HEK293 (cell line): ENCODE results near the gene SNUPN.

ENCODE experiments used
- CTCF ChIA-PET: fragments of 350-600 bp; formaldehyde crosslinking; extraction: SDS; loops from one replicate; lab custom pipeline; 2021; ENCODE audit warnings: antibody characterized with exemption; lab: Yijun Ruan, JAX
- POLR2A ChIA-PET: fragments of 300-600 bp; formaldehyde crosslinking; extraction: SDS; loops from one replicate; lab custom pipeline; 2020; ENCODE audit warnings: antibody characterized with exemption, inconsistent platforms; lab: Yijun Ruan, JAX
- H3K27ac ChIP-seq: fragments of 200-500 bp; sonication (Bioruptor generic); 2 replicates; pipeline ENCODE4 v1.5.1; 2014; ENCODE audit warnings: low read depth, low read length, control low read depth, inconsistent platforms; ENCODE audit errors: extremely low read depth
- H3K36me3 ChIP-seq, 2 experiments: fragments of 200-500 bp in 1 of 2; sonication (Bioruptor generic) in 1 of 2; 1 replicate in 1 of 2; 2 replicates in 1 of 2; pipeline ENCODE4 v1.5.1; 2014 to 2017; ENCODE audit warnings: inconsistent platforms in 2 of 2, low read length in 2 of 2; ENCODE audit not compliant: control insufficient read depth in 2 of 2, insufficient read depth in 1 of 2
- H3K4me1 ChIP-seq: fragments of 200-500 bp; sonication (Bioruptor generic); 2 replicates; pipeline ENCODE4 v1.5.1; 2014; ENCODE audit warnings: mild to moderate bottlenecking, low read length, inconsistent platforms; ENCODE audit not compliant: control insufficient read depth, insufficient read depth
- H3K4me3 ChIP-seq: 2 replicates; pipeline ENCODE4 v1.5.1; 2011; ENCODE audit warnings: low read depth, mild to moderate bottlenecking, control low read depth, low read length, moderate library complexity
- H3K9me3 ChIP-seq: fragments of 200-500 bp; sonication (Bioruptor generic); 2 replicates; pipeline ENCODE4 v1.5.1; 2014; ENCODE audit warnings: low read depth, low read length, inconsistent platforms; ENCODE audit not compliant: control insufficient read depth, insufficient read depth
- FEZF1 ChIP-seq: fragments of 450-650 bp; formaldehyde crosslinking; IDR thresholded peaks from 2 replicates; pipeline ENCODE4 v1.5.1; 2016; ENCODE audit warnings: missing biosample characterization, missing genetic modification characterization
- GLIS2 ChIP-seq: fragments of 450-650 bp; formaldehyde crosslinking; IDR thresholded peaks from 2 replicates; pipeline ENCODE4 v1.5.1; 2016; ENCODE audit warnings: missing biosample characterization, missing genetic modification characterization
- HOXD13 ChIP-seq: sonication (generic); formaldehyde crosslinking; IDR thresholded peaks from 2 replicates; pipeline ENCODE4 v1.8.0; 2022; ENCODE audit warnings: missing genetic modification reagents, borderline replicate concordance
- IKZF3 ChIP-seq: fragments of 450-650 bp; IDR thresholded peaks from 2 replicates; pipeline ENCODE4 v1.5.0; 2018; ENCODE audit warnings: missing biosample characterization, mild to moderate bottlenecking, missing genetic modification characterization, moderate library complexity
- RBAK ChIP-seq: fragments of 450-650 bp; formaldehyde crosslinking; IDR thresholded peaks from 2 replicates; pipeline ENCODE4 v1.5.1; 2016; ENCODE audit warnings: missing biosample characterization, missing genetic modification characterization
- SALL2 ChIP-seq: fragments of 450-650 bp; formaldehyde crosslinking; IDR thresholded peaks from 2 replicates; pipeline ENCODE4 v1.5.0; 2017; ENCODE audit warnings: missing biosample characterization, mild to moderate bottlenecking, missing genetic modification characterization, borderline replicate concordance
- SCRT2 ChIP-seq: fragments of 450-650 bp; formaldehyde crosslinking; IDR thresholded peaks from 2 replicates; pipeline ENCODE4 v1.5.1; 2016; ENCODE audit warnings: missing biosample characterization, missing genetic modification characterization
- ZNF133 ChIP-seq: fragments of 450-650 bp; formaldehyde crosslinking; IDR thresholded peaks from 2 replicates; pipeline ENCODE4 v1.5.1; 2016; ENCODE audit warnings: missing biosample characterization, missing genetic modification characterization
- ZNF174 ChIP-seq: fragments of 450-650 bp; formaldehyde crosslinking; IDR thresholded peaks from 2 replicates; pipeline ENCODE4 v1.5.0; 2017; ENCODE audit warnings: missing biosample characterization, mild to moderate bottlenecking, missing genetic modification characterization
- ZNF202 ChIP-seq: fragments of 450-650 bp; formaldehyde crosslinking; IDR thresholded peaks from 2 replicates; pipeline ENCODE4 v1.5.1; 2016; ENCODE audit warnings: missing biosample characterization, missing genetic modification characterization, borderline replicate concordance
- ZNF24 ChIP-seq: fragments of 450-650 bp; formaldehyde crosslinking; IDR thresholded peaks from 2 replicates; pipeline ENCODE4 v1.5.1; 2016; ENCODE audit warnings: missing biosample characterization, missing genetic modification characterization
- ZNF280D ChIP-seq: fragments of 450-650 bp; formaldehyde crosslinking; IDR thresholded peaks from 2 replicates; pipeline ENCODE4 v1.5.1; 2016; ENCODE audit warnings: missing biosample characterization, missing genetic modification characterization
- ZNF292 ChIP-seq: fragments of 450-650 bp; formaldehyde crosslinking; IDR thresholded peaks from 2 replicates; pipeline ENCODE4 v1.5.1; 2016; ENCODE audit warnings: low read depth, missing biosample characterization, missing genetic modification characterization, borderline replicate concordance
- ZNF324 ChIP-seq: fragments of 450-650 bp; formaldehyde crosslinking; IDR thresholded peaks from 2 replicates; pipeline ENCODE4 v1.5.1; 2016; ENCODE audit warnings: missing biosample characterization, missing genetic modification characterization
- ZNF366 ChIP-seq: fragments of 450-650 bp; formaldehyde crosslinking; conservative IDR thresholded peaks from 2 replicates; pipeline ENCODE4 v1.5.1; 2016; ENCODE audit warnings: missing biosample characterization, missing genetic modification characterization
- ZNF426 ChIP-seq: fragments of 450-650 bp; formaldehyde crosslinking; IDR thresholded peaks from 2 replicates; pipeline ENCODE4 v1.5.1; 2017; ENCODE audit warnings: missing biosample characterization, missing genetic modification characterization, mild to moderate bottlenecking, inconsistent platforms, moderate library complexity
- ZNF548 ChIP-seq: fragments of 450-650 bp; formaldehyde crosslinking; IDR thresholded peaks from 2 replicates; pipeline ENCODE4 v1.5.1; 2016; ENCODE audit warnings: missing biosample characterization, missing genetic modification characterization
- ZNF561 ChIP-seq: fragments of 450-650 bp; IDR thresholded peaks from 2 replicates; pipeline ENCODE4 v1.5.1; 2018; ENCODE audit warnings: missing biosample characterization, missing genetic modification characterization, borderline replicate concordance
- ZNF571 ChIP-seq: fragments of 450-650 bp; formaldehyde crosslinking; IDR thresholded peaks from 2 replicates; pipeline ENCODE4 v1.5.0; 2017; ENCODE audit warnings: missing biosample characterization, missing genetic modification characterization
- ZNF600 ChIP-seq: fragments of 450-650 bp; formaldehyde crosslinking; IDR thresholded peaks from 2 replicates; pipeline ENCODE4 v1.5.1; 2016; ENCODE audit warnings: missing biosample characterization, missing genetic modification characterization
- ZNF654 ChIP-seq: fragments of 450-650 bp; formaldehyde crosslinking; IDR thresholded peaks from 2 replicates; pipeline ENCODE4 v1.5.1; 2016; ENCODE audit warnings: low read depth, missing biosample characterization, missing genetic modification characterization
- ZNF658 ChIP-seq: fragments of 450-650 bp; formaldehyde crosslinking; IDR thresholded peaks from 2 replicates; pipeline ENCODE4; 2016; ENCODE audit warnings: missing biosample characterization, missing genetic modification characterization
- ZNF660 ChIP-seq: fragments of 450-650 bp; IDR thresholded peaks from 2 replicates; pipeline ENCODE4 v1.5.1; 2018; ENCODE audit warnings: missing biosample characterization, mild to moderate bottlenecking, missing genetic modification characterization
- ZNF677 ChIP-seq: fragments of 450-650 bp; IDR thresholded peaks from 2 replicates; pipeline ENCODE4 v1.5.0; 2018; ENCODE audit warnings: missing biosample characterization, mild to moderate bottlenecking, missing genetic modification characterization, moderate library complexity
- ZNF701 ChIP-seq: fragments of 450-650 bp; formaldehyde crosslinking; IDR thresholded peaks from 2 replicates; pipeline ENCODE4 v1.5.1; 2016; ENCODE audit warnings: missing biosample characterization, missing genetic modification characterization
- ZNF791 ChIP-seq: fragments of 450-650 bp; formaldehyde crosslinking; IDR thresholded peaks from 2 replicates; pipeline ENCODE4 v1.5.1; 2016; ENCODE audit warnings: missing biosample characterization, missing genetic modification characterization
- ZSCAN16 ChIP-seq: fragments of 450-650 bp; formaldehyde crosslinking; IDR thresholded peaks from 2 replicates; pipeline ENCODE4 v1.5.1; 2016; ENCODE audit warnings: missing biosample characterization, missing genetic modification characterization
- ZSCAN23 ChIP-seq: fragments of 450-650 bp; formaldehyde crosslinking; IDR thresholded peaks from 2 replicates; pipeline ENCODE4 v1.5.1; 2016; ENCODE audit warnings: missing biosample characterization, missing genetic modification characterization
- ZSCAN30 ChIP-seq: fragments of 450-650 bp; IDR thresholded peaks from 2 replicates; pipeline ENCODE4 v1.5.1; 2018; ENCODE audit warnings: missing biosample characterization, mild to moderate bottlenecking, missing genetic modification characterization, moderate library complexity
- TF ChIP-seq, protein P1 (sequence below): fragments of 450-650 bp; formaldehyde crosslinking; IDR thresholded peaks from 2 replicates; pipeline ENCODE4 v1.5.1; 2016; ENCODE audit warnings: missing biosample characterization, missing genetic modification characterization
- TF ChIP-seq, protein P2 (sequence below): fragments of 450-650 bp; formaldehyde crosslinking; IDR thresholded peaks from 2 replicates; pipeline ENCODE4 v1.5.1; 2016; ENCODE audit warnings: missing biosample characterization, missing genetic modification characterization

Gene SNUPN

GRCh38 chr15:75640483-75641178, 15.1 kb upstream of the SNUPN start:
- POLR2A ChIA-PET, result interaction anchor here (0.5 to 4.4 kb wide), 27 partner anchors 9 to 645 kb away, joined by 3 to 94 read pairs (median 4); partner anchors contain the start of genes MAN2C1, NEIL1, PTPN9 and SCAMP5
- peaks cover 7% of the 10 kb centered on the region for H3K4me1 ChIP-seq
- H3K27ac ChIP-seq, result peak overlapping the region; percentile 94
- peaks cover 6% of the 10 kb centered on the region in 2 experiments; a peak in 2 of 3 replicates for H3K36me3 ChIP-seq
- H3K9me3 ChIP-seq, result no peaks in the 10 kb centered on the region
- H3K4me3 ChIP-seq, result peak overlapping the region; percentile 58
- CTCF ChIA-PET, result interaction anchor here (0.5 to 5.8 kb wide), 12 partner anchors 12 to 865 kb away, joined by 3 to 47 read pairs (median 4); partner anchors contain the start of genes C15orf39, MAN2C1 and SNUPN
- TF ChIP-seq ZNF292 (tag by site-specific recombination) (no peak), SALL2 (tag by site-specific recombination) (no peak), ZNF548 (tag by site-specific recombination) (no peak), ZNF174 (tag by site-specific recombination) (no peak), ZNF324 (tag by site-specific recombination) (0 out of 2 replicates have a peak, but pooled peaks have one; percentile 27), ZNF701 (tag by site-specific recombination) (no peak), ZNF561 (tag by site-specific recombination) (0 out of 2 replicates have a peak, but pooled peaks have one; percentile 28), ZNF426 (tag by site-specific recombination) (no peak), ZNF202 (tag by site-specific recombination) (no peak), SCRT2 (peak; percentile 32; the same call in 1 of the 2 replicates), ZNF571 (tag by site-specific recombination) (no peak), ZNF660 (peak; percentile 95; the same call in 1 of the 2 replicates), ZNF658 (tag by site-specific recombination) (no peak), ZNF24 (tag by site-specific recombination) (0 out of 2 replicates have a peak, but pooled peaks have one; percentile 10), FEZF1 (tag by site-specific recombination) (no peak), ZSCAN23 (tag by site-specific recombination) (0 out of 2 replicates have a peak, but pooled peaks have one; percentile 38), HOXD13 (CRISPR knock-in tag) (no peak), ZNF654 (tag by site-specific recombination) (peak; percentile 86), ZNF133 (tag by site-specific recombination) (no peak), ZNF280D (tag by site-specific recombination) (0 out of 2 replicates have a peak, but pooled peaks have one; percentile 15), IKZF3 (tag by site-specific recombination) (peak; percentile 21; the same call in 1 of the 2 replicates), ZNF366 (tag by site-specific recombination) (peak; percentile 37; the same call in 1 of the 2 replicates), ZNF791 (tag by site-specific recombination) (no peak), ZSCAN16 (tag by site-specific recombination) (no peak), RBAK (tag by site-specific recombination) (no peak), ZNF677 (tag by site-specific recombination) (no peak), GLIS2 (tag by site-specific recombination) (peak; percentile 81), ZSCAN30 (peak; percentile 38; the same call in 1 of the 2 replicates), ZNF600 (tag by site-specific recombination) (no peak)
- TF ChIP-seq, protein P1, sequence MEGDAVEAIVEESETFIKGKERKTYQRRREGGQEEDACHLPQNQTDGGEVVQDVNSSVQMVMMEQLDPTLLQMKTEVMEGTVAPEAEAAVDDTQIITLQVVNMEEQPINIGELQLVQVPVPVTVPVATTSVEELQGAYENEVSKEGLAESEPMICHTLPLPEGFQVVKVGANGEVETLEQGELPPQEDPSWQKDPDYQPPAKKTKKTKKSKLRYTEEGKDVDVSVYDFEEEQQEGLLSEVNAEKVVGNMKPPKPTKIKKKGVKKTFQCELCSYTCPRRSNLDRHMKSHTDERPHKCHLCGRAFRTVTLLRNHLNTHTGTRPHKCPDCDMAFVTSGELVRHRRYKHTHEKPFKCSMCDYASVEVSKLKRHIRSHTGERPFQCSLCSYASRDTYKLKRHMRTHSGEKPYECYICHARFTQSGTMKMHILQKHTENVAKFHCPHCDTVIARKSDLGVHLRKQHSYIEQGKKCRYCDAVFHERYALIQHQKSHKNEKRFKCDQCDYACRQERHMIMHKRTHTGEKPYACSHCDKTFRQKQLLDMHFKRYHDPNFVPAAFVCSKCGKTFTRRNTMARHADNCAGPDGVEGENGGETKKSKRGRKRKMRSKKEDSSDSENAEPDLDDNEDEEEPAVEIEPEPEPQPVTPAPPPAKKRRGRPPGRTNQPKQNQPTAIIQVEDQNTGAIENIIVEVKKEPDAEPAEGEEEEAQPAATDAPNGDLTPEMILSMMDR (tag by site-specific recombination), result peak; percentile 79
- TF ChIP-seq, protein P2, sequence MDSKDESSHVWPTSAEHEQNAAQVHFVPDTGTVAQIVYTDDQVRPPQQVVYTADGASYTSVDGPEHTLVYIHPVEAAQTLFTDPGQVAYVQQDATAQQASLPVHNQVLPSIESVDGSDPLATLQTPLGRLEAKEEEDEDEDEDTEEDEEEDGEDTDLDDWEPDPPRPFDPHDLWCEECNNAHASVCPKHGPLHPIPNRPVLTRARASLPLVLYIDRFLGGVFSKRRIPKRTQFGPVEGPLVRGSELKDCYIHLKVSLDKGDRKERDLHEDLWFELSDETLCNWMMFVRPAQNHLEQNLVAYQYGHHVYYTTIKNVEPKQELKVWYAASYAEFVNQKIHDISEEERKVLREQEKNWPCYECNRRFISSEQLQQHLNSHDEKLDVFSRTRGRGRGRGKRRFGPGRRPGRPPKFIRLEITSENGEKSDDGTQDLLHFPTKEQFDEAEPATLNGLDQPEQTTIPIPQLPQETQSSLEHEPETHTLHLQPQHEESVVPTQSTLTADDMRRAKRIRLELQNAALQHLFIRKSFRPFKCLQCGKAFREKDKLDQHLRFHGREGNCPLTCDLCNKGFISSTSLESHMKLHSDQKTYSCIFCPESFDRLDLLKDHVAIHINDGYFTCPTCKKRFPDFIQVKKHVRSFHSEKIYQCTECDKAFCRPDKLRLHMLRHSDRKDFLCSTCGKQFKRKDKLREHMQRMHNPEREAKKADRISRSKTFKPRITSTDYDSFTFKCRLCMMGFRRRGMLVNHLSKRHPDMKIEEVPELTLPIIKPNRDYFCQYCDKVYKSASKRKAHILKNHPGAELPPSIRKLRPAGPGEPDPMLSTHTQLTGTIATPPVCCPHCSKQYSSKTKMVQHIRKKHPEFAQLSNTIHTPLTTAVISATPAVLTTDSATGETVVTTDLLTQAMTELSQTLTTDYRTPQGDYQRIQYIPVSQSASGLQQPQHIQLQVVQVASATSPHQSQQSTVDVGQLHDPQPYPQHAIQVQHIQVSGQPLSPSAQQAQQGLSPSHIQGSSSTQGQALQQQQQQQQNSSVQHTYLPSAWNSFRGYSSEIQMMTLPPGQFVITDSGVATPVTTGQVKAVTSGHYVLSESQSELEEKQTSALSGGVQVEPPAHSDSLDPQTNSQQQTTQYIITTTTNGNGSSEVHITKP (tag by site-specific recombination), result peak; percentile 81
